ENCODE results near the gene WWTR1. TPM values are rescaled to one million over a fixed set of nuclear protein-coding genes. Genes with fewer than 3 reads are reported as not detected.

The WWTR1 gene
- total RNA-seq, 1 experiment from 2014 or later, result 79.7 TPM

DNA sequence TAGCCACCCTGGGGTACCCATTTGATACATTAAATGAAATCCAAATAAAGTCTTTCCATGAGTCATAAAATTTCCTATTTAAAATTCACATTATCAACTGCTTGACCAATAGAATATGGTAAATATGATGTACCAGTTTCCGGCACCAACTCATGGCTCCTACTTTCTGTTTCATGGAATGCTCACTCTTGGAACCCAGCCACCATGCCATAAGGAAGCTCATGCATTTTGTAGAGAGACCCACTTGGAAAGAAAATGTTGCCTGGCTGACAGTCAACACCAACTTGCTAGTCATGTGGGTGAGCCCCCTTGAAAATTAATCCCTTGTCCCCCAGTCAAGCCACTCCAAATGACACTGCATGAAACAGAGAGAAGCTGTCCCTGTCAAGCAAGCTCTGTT is 57.2 kb downstream of the WWTR1 start:
- intact Hi-C loops (cut with micrococcal nuclease), result no loop called here
- H3K4me2 ChIP-seq (ENCODE audit: low read length), result no peak overlapping the region

DNA sequence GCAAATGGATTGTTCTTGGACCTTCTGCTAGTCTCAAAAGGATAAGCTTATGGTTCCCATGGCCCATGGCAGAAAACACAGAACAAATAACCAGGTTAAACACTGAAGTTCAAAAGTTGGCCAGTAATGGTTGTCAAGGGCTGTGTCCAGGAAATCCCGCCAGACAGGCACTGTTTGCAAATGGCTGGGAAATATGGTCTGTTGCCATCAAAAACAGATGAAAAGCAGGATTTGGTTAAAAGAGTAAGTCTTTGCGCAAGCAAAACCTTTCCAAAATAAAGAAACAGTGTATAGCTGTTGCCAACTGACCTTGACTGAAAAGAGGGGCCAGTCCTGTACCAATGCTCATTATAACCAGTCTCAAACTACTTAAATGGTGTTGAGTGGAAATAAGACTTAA is 58.6 kb downstream of the WWTR1 start:
- ATAC-seq (no peak), DNase-seq (no peak)
- no peak overlapping the region for H3K9ac ChIP-seq (ENCODE audit: low read length)
- no peak overlapping the region for H3K27ac ChIP-seq (ENCODE audit: low read length)
- ChIA-PET CTCF (no interaction called here), POLR2A (ENCODE audit: unreplicated experiment) (no interaction called here)
- intact Hi-C loops (cut with micrococcal nuclease), result no loop called here
- no peaks in the 10 kb centered on the region for H3F3A ChIP-seq (ENCODE audit: low read length, unreplicated experiment)
- H3K36me3 ChIP-seq (ENCODE audit: low read depth, low read length), result peaks cover 25% of the 10 kb centered on the region
- TF ChIP-seq EZH2 (IDR thresholded peaks at IDR 0.05; ENCODE audit: low read length, unreplicated experiment) (no peak), EZH2phosphoT487 (IDR thresholded peaks at IDR 0.05; ENCODE audit: borderline replicate concordance, low read length) (no peak), CTCF (conservative IDR thresholded peaks at IDR 0.05; ENCODE audit: low read depth, low read length) (no peak)
- no peak overlapping the region for H3K4me3 ChIP-seq (ENCODE audit: low read length)
- no peaks in the 10 kb centered on the region for H3K27me3 ChIP-seq (ENCODE audit: low read length)
- H3K4me1 ChIP-seq (ENCODE audit: insufficient read depth, low read length), result peaks cover 20% of the 10 kb centered on the region
- H2AFZ ChIP-seq (ENCODE audit: low read length), result no peak overlapping the region
- BruUV-seq (replicated peaks), result no TSS peak
- H3K9me3 ChIP-seq (ENCODE audit: low read length), result no peaks in the 10 kb centered on the region
- H4K20me1 ChIP-seq (ENCODE audit: low read length), result no peaks in the 10 kb centered on the region
- H3K4me2 ChIP-seq (ENCODE audit: low read length), result no peak overlapping the region
- peaks cover 93% of the 10 kb centered on the region for H3K79me2 ChIP-seq (ENCODE audit: low read length)
- H3K9me2 ChIP-seq (replicated peaks; ENCODE audit: low read length), result peaks cover 5% of the 10 kb centered on the region; the same call in 1 of the 2 replicates

More for the DNA sequence above, 57.2 kb downstream of the WWTR1 start:
- peaks cover 34% of the 10 kb centered on the region for H3K36me3 ChIP-seq (ENCODE audit: low read depth, low read length)
- DNase-seq, result no peak
- peaks cover 26% of the 10 kb centered on the region for H3K4me1 ChIP-seq (ENCODE audit: insufficient read depth, low read length)
- peaks cover 99% of the 10 kb centered on the region for H3K79me2 ChIP-seq (ENCODE audit: low read length)
- H3K27ac ChIP-seq (ENCODE audit: low read length), result no peak overlapping the region
- no peak for TF ChIP-seq EZH2phosphoT487 (IDR thresholded peaks at IDR 0.05; ENCODE audit: borderline replicate concordance, low read length)
- TF ChIP-seq EZH2 (IDR thresholded peaks at IDR 0.05; ENCODE audit: low read length, unreplicated experiment), result no peak
- TF ChIP-seq CTCF (conservative IDR thresholded peaks at IDR 0.05; ENCODE audit: low read depth, low read length), result no peak
- peaks cover 5% of the 10 kb centered on the region; the same call in 1 of the 2 replicates for H3K9me2 ChIP-seq (replicated peaks; ENCODE audit: low read length)
- no peak overlapping the region for H3K9ac ChIP-seq (ENCODE audit: low read length)
- H4K20me1 ChIP-seq (ENCODE audit: low read length), result no peaks in the 10 kb centered on the region
- H3F3A ChIP-seq (ENCODE audit: low read length, unreplicated experiment), result no peaks in the 10 kb centered on the region
- ChIA-PET POLR2A (ENCODE audit: unreplicated experiment) (no interaction called here), CTCF (no interaction called here)
- H3K9me3 ChIP-seq (ENCODE audit: low read length), result no peaks in the 10 kb centered on the region
- ATAC-seq, result no peak
- no peak overlapping the region for H2AFZ ChIP-seq (ENCODE audit: low read length)
- BruUV-seq (replicated peaks), result no TSS peak
- H3K4me3 ChIP-seq (ENCODE audit: low read length), result no peak overlapping the region
- no peaks in the 10 kb centered on the region for H3K27me3 ChIP-seq (ENCODE audit: low read length)

GRCh38 chr3:149596134-149596770 is 61.6 kb downstream of the WWTR1 start:
- BruUV-seq (replicated peaks), result no TSS peak
- ATAC-seq, result peak; percentile 50
- TF ChIP-seq CTCF (conservative IDR thresholded peaks at IDR 0.05; ENCODE audit: low read depth, low read length), result no peak
- no peak for TF ChIP-seq EZH2 (IDR thresholded peaks at IDR 0.05; ENCODE audit: low read length, unreplicated experiment)
- TF ChIP-seq EZH2phosphoT487 (IDR thresholded peaks at IDR 0.05; ENCODE audit: borderline replicate concordance, low read length), result no peak
- peaks cover 25% of the 10 kb centered on the region for H3K36me3 ChIP-seq (ENCODE audit: low read depth, low read length)
- H3K9ac ChIP-seq (ENCODE audit: low read length), result no peak overlapping the region
- peaks cover 7% of the 10 kb centered on the region; the same call in 1 of the 2 replicates for H3K4me1 ChIP-seq (ENCODE audit: insufficient read depth, low read length)
- H3K9me2 ChIP-seq (replicated peaks; ENCODE audit: low read length), result peaks cover 5% of the 10 kb centered on the region; the same call in 1 of the 2 replicates
- intact Hi-C loops (cut with micrococcal nuclease), result no loop called here
- H3F3A ChIP-seq (ENCODE audit: low read length, unreplicated experiment), result no peaks in the 10 kb centered on the region
- CTCF ChIA-PET, result no interaction called here
- no peak overlapping the region for H3K27ac ChIP-seq (ENCODE audit: low read length)
- no peak overlapping the region for H3K4me3 ChIP-seq (ENCODE audit: low read length)
- no peaks in the 10 kb centered on the region for H4K20me1 ChIP-seq (ENCODE audit: low read length)
- no peak for DNase-seq
- no peaks in the 10 kb centered on the region for H3K9me3 ChIP-seq (ENCODE audit: low read length)
- H2AFZ ChIP-seq (ENCODE audit: low read length), result no peak overlapping the region
- H3K27me3 ChIP-seq (ENCODE audit: low read length), result no peaks in the 10 kb centered on the region
- H3K4me2 ChIP-seq (ENCODE audit: low read length), result no peak overlapping the region
- peaks cover 95% of the 10 kb centered on the region for H3K79me2 ChIP-seq (ENCODE audit: low read length)
- POLR2A ChIA-PET (ENCODE audit: unreplicated experiment), result no interaction called here

Data from PC-3 (cell line).